ENCODE results near the gene OR51I2. TPM values are rescaled to one million over a fixed set of nuclear protein-coding genes. Genes with fewer than 3 reads are reported as not detected.
A peak's percentile ranks its signal among the peaks of the same experiment; 100 is the strongest.

The OR51I2 gene
- polyA plus RNA-seq, 2 of the 4 experiments (the other 2 are of a cell fraction): not detected

DNA sequence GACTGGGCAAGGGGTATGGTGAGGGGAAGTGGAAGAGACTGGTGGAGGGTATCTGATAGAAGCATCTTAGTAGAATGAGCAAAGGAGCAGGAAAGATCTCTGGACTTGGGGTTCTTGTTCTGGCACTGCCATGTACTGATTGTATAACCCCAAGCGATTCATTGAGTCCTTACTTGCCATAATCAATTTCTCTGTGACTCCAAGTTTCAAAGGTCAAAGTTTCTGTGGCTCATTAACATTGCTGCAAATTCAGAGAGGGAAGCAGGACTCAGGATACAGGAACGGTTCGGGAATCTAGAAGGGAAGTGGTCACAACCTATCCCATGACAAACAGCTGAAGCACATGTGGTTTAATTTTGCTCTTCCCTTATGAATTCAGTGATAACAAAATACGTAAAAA is 309 bp downstream of the OR51I2 start (continued):
- TF ChIP-seq ESRRA (IDR thresholded peaks at IDR 0.05; ENCODE audit: borderline replicate concordance, low read length) (no peak), POLR2AphosphoS2 (conservative IDR thresholded peaks at IDR 0.05; ENCODE audit: low read length) (no peak), KDM5A (IDR thresholded peaks at IDR 0.05) (no peak)
- TF ChIP-seq, protein P1, sequence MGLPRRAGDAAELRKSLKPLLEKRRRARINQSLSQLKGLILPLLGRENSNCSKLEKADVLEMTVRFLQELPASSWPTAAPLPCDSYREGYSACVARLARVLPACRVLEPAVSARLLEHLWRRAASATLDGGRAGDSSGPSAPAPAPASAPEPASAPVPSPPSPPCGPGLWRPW (IDR thresholded peaks at IDR 0.05): no peak

DNA sequence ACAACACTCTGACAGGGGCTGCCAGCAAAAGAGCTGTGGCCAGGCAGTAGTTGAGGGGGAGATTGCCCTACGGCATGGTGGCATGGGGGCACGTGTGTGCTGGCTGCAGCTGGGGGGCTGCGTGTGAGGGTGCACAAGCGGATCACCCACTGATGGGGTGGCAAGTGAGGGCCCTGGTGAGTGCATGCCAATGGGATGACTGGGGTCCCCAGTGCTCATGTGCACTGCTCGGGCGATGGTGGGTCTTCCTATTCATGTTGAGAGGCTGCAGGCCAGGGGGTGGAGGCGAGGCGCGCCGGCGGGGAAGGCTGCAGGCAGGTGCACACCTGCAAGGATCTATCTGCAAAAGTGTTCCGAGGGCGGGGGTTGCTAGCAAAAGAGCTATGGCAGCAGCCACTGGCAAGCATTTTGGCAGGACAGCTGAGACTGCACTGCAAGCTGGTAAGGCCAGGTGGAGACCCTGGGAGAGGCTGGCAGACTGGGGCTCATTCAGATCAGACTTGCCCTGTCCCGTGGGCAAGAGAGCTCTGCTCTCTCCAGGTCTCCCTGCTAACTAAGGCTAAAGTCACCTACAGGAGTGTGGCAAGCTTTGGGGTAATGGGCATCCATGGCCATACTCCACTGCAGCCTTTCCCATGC is 12.0 kb downstream of the OR51I2 start:
- Histone ChIP-seq H3K4me3 (no peak overlapping the region), H3K27ac (no peak overlapping the region), H3K9me3 (no peaks in the 10 kb centered on the region), H3K4me1 (no peaks in the 10 kb centered on the region), H3K4me2 (no peak overlapping the region)
- FAIRE-seq (no peak), DNase-seq (ENCODE audit: low read depth in 1 of 2, low spot score in 1 of 2) (no peak), ATAC-seq (no peak)
- POLR2A ChIA-PET: no interaction called here
- TF ChIP-seq CBX2 (IDR thresholded peaks at IDR 0.05; ENCODE audit: borderline replicate concordance, low read depth): no peak
- TF ChIP-seq NPAS2 (CRISPR knock-in tag; IDR thresholded peaks at IDR 0.05; ENCODE audit: borderline replicate concordance): no peak
- no peak for TF ChIP-seq HDAC2 (IDR thresholded peaks at IDR 0.05)
- no peak for TF ChIP-seq RFX5 (IDR thresholded peaks at IDR 0.05)
- no peak for TF ChIP-seq SMC3 (IDR thresholded peaks at IDR 0.05)
- no peak for TF ChIP-seq MAZ (IDR thresholded peaks at IDR 0.05; ENCODE audit: borderline replicate concordance, low read depth, low read length)
- TF ChIP-seq ESRRA (IDR thresholded peaks at IDR 0.05; ENCODE audit: borderline replicate concordance, low read length): no peak
- no peak for TF ChIP-seq KDM5A (IDR thresholded peaks at IDR 0.05)
- no peak for TF ChIP-seq EP300 (IDR thresholded peaks at IDR 0.05)
- no peak for TF ChIP-seq HOXB5 (CRISPR knock-in tag; IDR thresholded peaks at IDR 0.05)
- CTCF ChIA-PET: interaction anchor here (1.1 kb wide), 1 partner anchor 12 kb away, joined by 3 read pairs; the partner anchor contains the start of gene OR51I2
- WGBS (ENCODE audit: missing lambda C conversion rate): 30% methylated on average over 11 of the region's 14 CpGs

DNA sequence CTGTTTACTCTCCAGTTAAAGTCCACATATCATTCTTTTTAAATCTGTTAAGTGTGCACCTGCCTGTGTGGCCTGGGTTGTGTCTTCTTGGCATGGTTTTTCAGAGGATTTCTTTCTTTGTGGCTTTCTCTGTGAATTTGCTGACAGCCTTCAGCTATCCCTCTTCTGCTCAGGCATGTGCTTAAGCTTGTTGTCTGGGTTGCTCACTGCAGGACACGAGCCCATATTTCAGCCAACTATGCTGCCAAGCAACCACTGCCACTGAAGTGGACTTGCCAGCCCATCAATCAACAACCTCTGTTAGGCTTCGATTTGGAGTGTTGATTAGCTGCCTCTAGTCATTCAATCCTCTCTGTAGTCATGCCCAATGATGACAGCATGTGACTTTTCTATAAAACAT is 18.4 kb downstream of the OR51I2 start:
- CTCF ChIA-PET: interaction anchor here (1.9 kb wide), 1 partner anchor 9 kb away, joined by 9 read pairs; no protein-coding TSS in a partner anchor
- 3% methylated on average over 2 of the region's 2 CpGs for WGBS (ENCODE audit: missing lambda C conversion rate)
- FAIRE-seq: no peak

DNA sequence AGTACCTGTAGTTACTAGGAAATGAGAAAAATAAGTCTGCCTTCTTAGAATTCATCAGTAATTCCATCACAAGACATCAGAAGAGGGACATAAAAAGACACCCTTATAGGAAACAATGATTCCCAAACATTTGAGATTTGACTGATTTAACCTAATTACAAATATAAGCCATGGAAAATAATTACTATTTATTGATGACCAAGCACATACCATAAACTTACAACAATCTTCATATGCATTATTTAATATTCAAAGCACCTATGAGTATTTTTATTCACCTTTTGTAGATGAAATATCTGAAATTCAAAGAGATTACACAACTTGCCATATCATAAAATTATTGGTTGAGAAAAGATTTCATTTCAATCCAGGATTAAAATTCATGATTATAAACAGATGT is 24.8 kb downstream of the OR51I2 start:
- FAIRE-seq (no peak), ATAC-seq (no peak)

More for the DNA sequence above, 18.4 kb downstream of the OR51I2 start:
- DNase-seq (ENCODE audit: low read depth in 1 of 2, low spot score in 1 of 2): no peak
- H3K4me2 ChIP-seq: no peak overlapping the region
- POLR2A ChIA-PET: no interaction called here
- ATAC-seq: no peak
- H3K27ac ChIP-seq: no peak overlapping the region
- no peaks in the 10 kb centered on the region for H3K9me3 ChIP-seq
- H3K4me3 ChIP-seq: no peak overlapping the region
- H3K4me1 ChIP-seq: no peaks in the 10 kb centered on the region
- no peak for TF ChIP-seq EHMT2 (IDR thresholded peaks at IDR 0.05; ENCODE audit: low read depth)

DNA sequence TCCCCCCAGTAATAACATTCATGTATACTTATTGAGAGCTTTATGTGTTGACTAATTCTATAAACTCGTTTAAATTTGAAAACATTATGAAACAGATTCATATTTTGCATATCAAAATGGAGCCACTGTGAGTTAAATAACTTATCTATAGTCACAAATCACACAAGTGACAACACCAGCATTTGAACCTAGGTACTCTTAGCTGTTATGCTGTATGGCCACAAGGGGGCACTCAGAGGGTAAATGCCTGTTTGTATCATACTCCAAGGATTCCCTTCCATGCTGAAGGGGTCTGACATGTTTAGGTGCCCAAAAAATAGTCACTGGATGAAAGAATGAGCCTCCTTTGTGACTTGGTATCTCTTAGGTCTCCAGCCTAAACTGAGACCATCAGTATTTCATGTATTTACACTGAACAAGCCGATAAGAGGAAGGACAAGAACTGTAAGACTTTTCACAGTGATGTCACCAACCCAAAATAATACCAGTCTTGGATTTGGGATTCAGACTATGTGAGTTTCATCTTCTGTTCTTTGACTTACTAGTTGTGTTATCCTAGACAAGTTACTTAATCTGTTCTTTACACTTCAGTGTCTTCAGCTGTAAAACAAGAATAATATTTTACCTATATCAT is 27.2 kb downstream of the OR51I2 start:
- H3K27ac ChIP-seq: no peak overlapping the region
- no peak overlapping the region for H3K4me2 ChIP-seq
- ChIA-PET CTCF (interaction anchor here (0.6 to 2.2 kb wide), 23 partner anchors 9 to 346 kb away, joined by 3 to 9 read pairs (median 3); partner anchors contain the start of genes TRIM5 and TRIM6), POLR2A (no interaction called here)
- ATAC-seq (peak; percentile 88 to 94; a peak in 5 of 6 replicates), DNase-seq (ENCODE audit: low read depth in 1 of 2, low spot score in 1 of 2) (peak; percentile 52 to 65), FAIRE-seq (no peak)
- H3K4me1 ChIP-seq: no peaks in the 10 kb centered on the region
- no peaks in the 10 kb centered on the region for H3K9me3 ChIP-seq
- TF ChIP-seq SMC3 (IDR thresholded peaks at IDR 0.05) (peak; percentile 83), RAD21 (conservative IDR thresholded peaks at IDR 0.05 in 1 of 2, IDR thresholded peaks at IDR 0.05 in 1 of 2) (peak; percentile 66 to 70), ZFP36 (IDR thresholded peaks at IDR 0.05; ENCODE audit: borderline replicate concordance, partially characterized antibody) (no peak)
- TF ChIP-seq, protein P2, sequence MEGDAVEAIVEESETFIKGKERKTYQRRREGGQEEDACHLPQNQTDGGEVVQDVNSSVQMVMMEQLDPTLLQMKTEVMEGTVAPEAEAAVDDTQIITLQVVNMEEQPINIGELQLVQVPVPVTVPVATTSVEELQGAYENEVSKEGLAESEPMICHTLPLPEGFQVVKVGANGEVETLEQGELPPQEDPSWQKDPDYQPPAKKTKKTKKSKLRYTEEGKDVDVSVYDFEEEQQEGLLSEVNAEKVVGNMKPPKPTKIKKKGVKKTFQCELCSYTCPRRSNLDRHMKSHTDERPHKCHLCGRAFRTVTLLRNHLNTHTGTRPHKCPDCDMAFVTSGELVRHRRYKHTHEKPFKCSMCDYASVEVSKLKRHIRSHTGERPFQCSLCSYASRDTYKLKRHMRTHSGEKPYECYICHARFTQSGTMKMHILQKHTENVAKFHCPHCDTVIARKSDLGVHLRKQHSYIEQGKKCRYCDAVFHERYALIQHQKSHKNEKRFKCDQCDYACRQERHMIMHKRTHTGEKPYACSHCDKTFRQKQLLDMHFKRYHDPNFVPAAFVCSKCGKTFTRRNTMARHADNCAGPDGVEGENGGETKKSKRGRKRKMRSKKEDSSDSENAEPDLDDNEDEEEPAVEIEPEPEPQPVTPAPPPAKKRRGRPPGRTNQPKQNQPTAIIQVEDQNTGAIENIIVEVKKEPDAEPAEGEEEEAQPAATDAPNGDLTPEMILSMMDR (IDR thresholded peaks at IDR 0.05): peak; percentile 76
- H3K4me3 ChIP-seq: no peak overlapping the region
- 1% methylated on average over 2 of the region's 2 CpGs for WGBS (ENCODE audit: missing lambda C conversion rate)

More for the DNA sequence above, 24.8 kb downstream of the OR51I2 start:
- H3K27ac ChIP-seq: no peak overlapping the region
- peak; percentile 43 for TF ChIP-seq MAFK (IDR thresholded peaks at IDR 0.05; ENCODE audit: partially characterized antibody)
- no peak for TF ChIP-seq RCOR1 (IDR thresholded peaks at IDR 0.05; ENCODE audit: low read depth, low read length)
- no peak for TF ChIP-seq TFCP2L1 (CRISPR knock-in tag; IDR thresholded peaks at IDR 0.05)
- no peak for TF ChIP-seq CBX8 (IDR thresholded peaks at IDR 0.05)
- no peak for TF ChIP-seq EP300 (IDR thresholded peaks at IDR 0.05)
- H3K9me3 ChIP-seq: no peaks in the 10 kb centered on the region
- H3K4me2 ChIP-seq: no peak overlapping the region
- no peak for DNase-seq (ENCODE audit: low read depth in 1 of 2, low spot score in 1 of 2)
- H3K4me3 ChIP-seq: no peak overlapping the region
- POLR2A ChIA-PET: no interaction called here
- CTCF ChIA-PET: no interaction called here
- H3K4me1 ChIP-seq: no peaks in the 10 kb centered on the region

All from A549 (cell line).